Endothelial cell of umbilical vein (primary cell): ENCODE data around the gene ST6GALNAC2.

ENCODE experiments used
- CTCF ChIP-seq, 2 donors: IDR thresholded peaks; 1 replicate in 1 of 2; 2 replicates in 1 of 2; pipeline ENCODE4 v1.5.1; 2011; ENCODE audit warnings: low read length in 2 of 2, mild to moderate bottlenecking in 2 of 2, moderate library complexity in 2 of 2, control low read depth in 1 of 2, inconsistent platforms in 1 of 2, low read depth in 1 of 2; ENCODE audit not compliant: insufficient read depth in 1 of 2; ENCODE audit errors: extremely low read depth in 1 of 2
- MYC ChIP-seq: IDR thresholded peaks from one replicate; pipeline ENCODE4 v1.6.1; 2011; ENCODE audit warnings: mild to moderate bottlenecking, low read depth, low read length
- POLR2A ChIP-seq: IDR thresholded peaks from 2 replicates; pipeline ENCODE4 v1.6.1; 2012; ENCODE audit warnings: low read depth, mild to moderate bottlenecking, control low read depth, low read length

- TF ChIP-seq CTCF (IDR thresholded peaks at IDR 0.05; ENCODE audit: extremely low read depth in 1 of 2, insufficient read depth in 1 of 2, low read depth in 1 of 2, low read length in 2 of 2) (no peak), POLR2A (no peak), MYC (no peak)
Observed at GRCh38 chr17:76519048-76519966, 66.4 kb downstream of the ST6GALNAC2 start.
